ENCODE data around the gene TSNAXIP1. TPM values are rescaled to one million over a fixed set of nuclear protein-coding genes. Genes with fewer than 3 reads are reported as not detected.

TSNAXIP1 gene
- polyA plus RNA-seq, 3 donors, result 0.23 TPM; not detected in 2

DNA sequence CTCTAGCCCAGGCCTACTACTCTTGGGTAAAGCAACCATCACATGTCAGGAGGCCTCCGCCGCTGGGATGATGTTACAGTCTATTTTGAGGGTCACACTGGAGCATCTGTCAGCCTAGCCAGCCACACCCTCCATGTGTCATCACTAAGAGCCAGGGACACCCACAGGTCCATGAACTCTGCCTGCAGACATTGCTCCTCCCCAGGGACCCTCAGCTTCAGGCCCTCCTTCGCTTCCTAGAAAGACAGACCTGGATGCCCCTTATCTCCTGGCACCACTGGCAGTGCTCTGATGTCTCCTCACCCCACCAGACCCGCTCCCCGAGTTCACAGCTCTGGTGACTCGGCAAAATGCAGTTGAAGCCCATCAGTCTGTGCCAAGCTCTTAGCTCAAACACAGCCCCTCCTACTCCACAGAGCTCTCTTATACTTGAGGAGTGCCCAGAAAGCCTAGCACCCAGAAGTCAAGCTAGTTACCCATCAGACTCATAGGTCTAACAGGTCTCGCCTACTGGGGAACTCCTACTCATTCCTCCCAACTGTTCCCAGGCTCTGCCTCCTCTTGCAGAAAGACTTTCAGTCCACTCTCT lies 6.3 kb upstream of the TSNAXIP1 start:
- Histone ChIP-seq H3K4me2 (replicated peaks; ENCODE audit: extremely low read depth, low read length, poor library complexity, severe bottlenecking) (no peak overlapping the region), H3K4me1 (ENCODE audit: control insufficient read depth in 1 of 2, insufficient read depth in 2 of 2, low read length in 2 of 2) (peaks cover 14 to 20% of the 10 kb centered on the region in 2 donors), H4K20me1 (ENCODE audit: insufficient read depth, low read length) (peaks cover 51% of the 10 kb centered on the region), H3K4me3 (replicated peaks in 1 of 3; ENCODE audit: low read depth in 2 of 3, low read length in 3 of 3) (no peak overlapping the region), H3K9me3 (replicated peaks in 1 of 2; ENCODE audit: control insufficient read depth in 1 of 2, insufficient read depth in 1 of 2, low read length in 2 of 2) (no peaks in the 10 kb centered on the region), H3K9ac (ENCODE audit: insufficient read depth, low read length, poor library complexity, severe bottlenecking) (no peak overlapping the region), H2AFZ (ENCODE audit: insufficient read depth, low read depth, low read length, poor library complexity, severe bottlenecking) (no peak overlapping the region), H3K36me3 (replicated peaks in 1 of 2; ENCODE audit: control insufficient read depth in 1 of 2, insufficient read depth in 2 of 2, low read length in 2 of 2) (peaks cover 31 to 64% of the 10 kb centered on the region in 2 donors), H3K79me2 (ENCODE audit: insufficient read depth, low read length) (peaks cover 62% of the 10 kb centered on the region), H3K27me3 (ENCODE audit: control insufficient read depth in 2 of 2, insufficient read depth in 2 of 2, low read length in 2 of 2) (no peaks in the 10 kb centered on the region), H3K27ac (ENCODE audit: low read depth in 1 of 2, low read length in 2 of 2) (peak overlapping the region in 1 of 2 donors; percentile 18)
- DNase-seq, result no peak
- H3K36me3 Mint-ChIP-seq, result peaks cover 47 to 75% of the 10 kb centered on the region in 2 donors
- intact Hi-C loops (cut with micrococcal nuclease), result loop anchor here in 1 of 2 donors (10.0 kb wide), 1 partner anchor 136 kb away; the partner anchor contains the start of genes ACD, C16orf86, ENKD1 and PARD6A
- peak overlapping the region in 4 of 7 donors; percentile 9 to 67 (median 26) for H3K27ac Mint-ChIP-seq
- TF ChIP-seq, protein P1, sequence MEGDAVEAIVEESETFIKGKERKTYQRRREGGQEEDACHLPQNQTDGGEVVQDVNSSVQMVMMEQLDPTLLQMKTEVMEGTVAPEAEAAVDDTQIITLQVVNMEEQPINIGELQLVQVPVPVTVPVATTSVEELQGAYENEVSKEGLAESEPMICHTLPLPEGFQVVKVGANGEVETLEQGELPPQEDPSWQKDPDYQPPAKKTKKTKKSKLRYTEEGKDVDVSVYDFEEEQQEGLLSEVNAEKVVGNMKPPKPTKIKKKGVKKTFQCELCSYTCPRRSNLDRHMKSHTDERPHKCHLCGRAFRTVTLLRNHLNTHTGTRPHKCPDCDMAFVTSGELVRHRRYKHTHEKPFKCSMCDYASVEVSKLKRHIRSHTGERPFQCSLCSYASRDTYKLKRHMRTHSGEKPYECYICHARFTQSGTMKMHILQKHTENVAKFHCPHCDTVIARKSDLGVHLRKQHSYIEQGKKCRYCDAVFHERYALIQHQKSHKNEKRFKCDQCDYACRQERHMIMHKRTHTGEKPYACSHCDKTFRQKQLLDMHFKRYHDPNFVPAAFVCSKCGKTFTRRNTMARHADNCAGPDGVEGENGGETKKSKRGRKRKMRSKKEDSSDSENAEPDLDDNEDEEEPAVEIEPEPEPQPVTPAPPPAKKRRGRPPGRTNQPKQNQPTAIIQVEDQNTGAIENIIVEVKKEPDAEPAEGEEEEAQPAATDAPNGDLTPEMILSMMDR (IDR thresholded peaks at IDR 0.05), result no peak
- no peaks in the 10 kb centered on the region for H3K27me3 Mint-ChIP-seq (ENCODE audit: low read depth in 3 of 3)
- H3K4me1 Mint-ChIP-seq, result peaks cover 33% of the 10 kb centered on the region
- no peak overlapping the region for H3K4me3 Mint-ChIP-seq
- peaks cover 0 to 1% (median 0%) of the 10 kb centered on the region in 7 donors for H3K9me3 Mint-ChIP-seq
- WGBS (ENCODE audit: insufficient coverage), result 74% methylated on average over 7 of the region's 7 CpGs

DNA sequence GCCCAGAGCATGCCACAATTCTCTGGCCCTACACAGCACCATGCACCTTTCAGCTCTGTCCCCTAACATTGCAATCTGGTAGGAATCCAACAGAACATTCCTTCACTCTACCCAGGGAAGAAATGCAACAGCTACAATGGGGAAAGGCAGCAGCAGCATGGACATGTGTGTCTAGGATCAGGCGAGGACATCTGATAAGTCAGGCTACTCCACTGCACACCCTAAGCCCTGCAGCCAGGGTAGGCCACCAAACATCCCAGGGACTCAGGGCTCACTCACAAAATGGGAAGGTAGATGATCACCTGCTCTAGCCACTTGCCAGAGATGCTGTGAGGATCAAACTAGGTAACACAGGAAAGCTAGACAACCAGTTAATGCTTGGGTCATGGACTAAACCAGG lies 5.4 kb upstream of the TSNAXIP1 start:
- intact Hi-C loops (cut with micrococcal nuclease), result loop anchor here in 1 of 2 donors (10.0 kb wide), 1 partner anchor 136 kb away; the partner anchor contains the start of genes ACD, C16orf86, ENKD1 and PARD6A
- Histone ChIP-seq H3K9me3 (replicated peaks in 1 of 2; ENCODE audit: control insufficient read depth in 1 of 2, insufficient read depth in 1 of 2, low read length in 2 of 2) (no peaks in the 10 kb centered on the region), H3K9ac (ENCODE audit: insufficient read depth, low read length, poor library complexity, severe bottlenecking) (no peak overlapping the region), H3K27me3 (ENCODE audit: control insufficient read depth in 2 of 2, insufficient read depth in 2 of 2, low read length in 2 of 2) (no peaks in the 10 kb centered on the region), H2AFZ (ENCODE audit: insufficient read depth, low read depth, low read length, poor library complexity, severe bottlenecking) (no peak overlapping the region), H3K4me3 (replicated peaks in 1 of 3; ENCODE audit: low read depth in 2 of 3, low read length in 3 of 3) (no peak overlapping the region), H3K79me2 (ENCODE audit: insufficient read depth, low read length) (peaks cover 68% of the 10 kb centered on the region), H3K4me1 (ENCODE audit: control insufficient read depth in 1 of 2, insufficient read depth in 2 of 2, low read length in 2 of 2) (peaks cover 20 to 28% of the 10 kb centered on the region in 2 donors), H3K36me3 (replicated peaks in 1 of 2; ENCODE audit: control insufficient read depth in 1 of 2, insufficient read depth in 2 of 2, low read length in 2 of 2) (peaks cover 31 to 64% of the 10 kb centered on the region in 2 donors), H4K20me1 (ENCODE audit: insufficient read depth, low read length) (peaks cover 51% of the 10 kb centered on the region), H3K27ac (ENCODE audit: low read depth in 1 of 2, low read length in 2 of 2) (peak overlapping the region in 1 of 2 donors; percentile 4), H3K4me2 (replicated peaks; ENCODE audit: extremely low read depth, low read length, poor library complexity, severe bottlenecking) (no peak overlapping the region)
- no CpG with 5 or more reads among the region's 1 CpG for WGBS (ENCODE audit: insufficient coverage)
- TF ChIP-seq, protein P1 (IDR thresholded peaks at IDR 0.05), result no peak
- Mint-ChIP-seq H3K9me3 (peaks cover 0 to 1% (median 0%) of the 10 kb centered on the region in 7 donors), H3K27ac (no peak overlapping the region), H3K4me1 (peaks cover 38% of the 10 kb centered on the region), H3K27me3 (ENCODE audit: low read depth in 3 of 3) (no peaks in the 10 kb centered on the region), H3K4me3 (no peak overlapping the region), H3K36me3 (peaks cover 47 to 73% of the 10 kb centered on the region in 2 donors)
- DNase-seq, result no peak

Data from CD14-positive monocyte (primary cell).